GM18867 (cell line): Measurements from ENCODE around the gene HOMEZ.
"Not testable (repeated sequence)": the region's sequence is repeated elsewhere in the genome, so short reads cannot be mapped to it uniquely, and the experiment has no call there.

Experiments
- ATAC-seq: cut with Tn5 transposase; IDR thresholded peaks from one replicate; pipeline ENCODE4 v1.9.1; 2021; ENCODE audit warnings: mild to moderate bottlenecking, moderate library complexity; ENCODE audit not compliant: unreplicated experiment

Gene HOMEZ

DNA sequence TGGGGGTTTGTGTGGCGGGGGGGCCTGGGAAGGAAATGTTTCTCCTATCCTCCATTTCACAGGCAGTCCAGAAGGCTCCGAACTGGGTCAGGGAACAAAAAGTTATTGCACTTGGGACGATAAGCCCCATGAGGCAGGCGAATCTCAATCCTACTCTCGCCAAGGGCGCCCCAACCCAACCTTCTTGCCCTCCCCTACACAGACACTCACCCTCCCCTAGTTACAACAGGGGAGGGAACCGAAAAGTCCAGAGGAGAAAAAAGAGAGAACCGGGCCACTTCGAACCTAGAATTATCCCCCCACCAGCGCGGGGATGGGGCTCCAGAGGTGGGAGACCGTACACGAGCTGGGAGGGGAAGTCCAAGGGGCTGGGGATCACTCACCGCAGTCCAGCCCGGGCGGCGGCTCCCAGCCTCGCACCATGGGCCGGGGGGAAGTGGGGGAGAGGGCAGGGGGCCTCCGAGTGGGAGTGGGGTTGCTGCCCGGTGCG is 357 bp downstream of the HOMEZ start:
- peak; percentile 20 for ATAC-seq

DNA sequence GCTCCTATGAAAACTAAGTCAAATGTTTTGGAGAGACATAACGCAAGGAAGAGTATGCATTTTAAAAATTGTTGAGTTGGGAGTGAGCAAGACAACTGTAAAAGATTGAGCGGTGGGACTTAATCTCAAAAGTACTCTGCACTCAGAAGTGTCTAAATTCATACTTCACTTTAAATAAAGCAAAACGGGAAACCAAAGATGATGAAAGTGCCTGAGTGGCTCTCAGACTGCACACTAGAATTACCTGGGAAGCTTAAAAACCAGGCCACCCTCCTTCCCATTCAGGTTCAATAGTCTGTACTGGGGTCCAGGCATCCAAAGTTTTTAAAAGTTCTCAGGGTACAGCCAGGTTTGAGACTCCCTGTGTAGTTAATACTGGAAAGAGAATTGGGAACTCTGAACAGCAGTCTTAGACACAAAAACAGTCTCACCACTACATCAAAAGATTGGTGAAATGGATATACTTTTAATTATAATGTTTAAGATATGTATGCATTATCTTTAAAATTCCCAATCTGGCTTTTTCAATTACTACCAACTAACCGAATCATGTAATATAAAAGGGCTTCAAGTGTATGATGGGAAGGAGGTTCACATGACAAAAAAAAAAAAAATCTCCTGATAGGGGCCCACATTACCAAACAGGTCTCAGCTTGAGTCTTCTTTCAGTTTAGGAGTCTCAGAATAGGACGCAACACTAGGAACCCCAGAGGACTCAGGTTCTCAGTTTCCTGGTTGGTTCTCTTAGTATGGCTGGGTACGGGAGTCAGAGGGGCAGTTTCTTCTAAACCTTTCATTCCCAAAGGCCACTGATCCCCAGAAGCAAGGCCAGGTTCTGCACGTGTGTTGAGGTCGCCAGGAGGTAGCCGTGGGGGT is 1.0 kb downstream of the HOMEZ start:
- ATAC-seq = no peak

- no peak for ATAC-seq
These were observed 4.7 kb downstream of the HOMEZ start for GRCh38 chr14:23281247-23281646.

GRCh38 chr14:23277928-23278327 is 8.0 kb downstream of the HOMEZ start:
- ATAC-seq = not testable (repeated sequence)

DNA sequence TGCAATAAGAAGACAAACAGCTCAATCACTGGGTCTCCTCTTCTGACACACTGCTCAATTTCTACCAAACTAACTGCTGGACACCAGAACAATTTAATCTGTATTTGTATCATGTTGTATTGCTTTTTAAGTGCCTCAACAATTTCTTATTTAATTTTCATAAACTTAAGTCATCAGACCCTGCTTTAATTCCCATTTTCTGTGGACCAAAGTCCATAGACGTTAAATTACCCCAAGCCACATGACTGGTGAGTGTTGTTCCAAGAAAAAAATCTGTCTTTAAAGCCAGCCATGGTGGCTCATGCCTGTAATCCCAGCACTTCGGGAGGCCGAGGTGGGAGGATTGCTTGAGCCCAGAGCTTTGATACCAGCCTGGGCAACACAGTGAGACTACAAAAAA is 8.7 kb downstream of the HOMEZ start:
- ATAC-seq = no peak

DNA sequence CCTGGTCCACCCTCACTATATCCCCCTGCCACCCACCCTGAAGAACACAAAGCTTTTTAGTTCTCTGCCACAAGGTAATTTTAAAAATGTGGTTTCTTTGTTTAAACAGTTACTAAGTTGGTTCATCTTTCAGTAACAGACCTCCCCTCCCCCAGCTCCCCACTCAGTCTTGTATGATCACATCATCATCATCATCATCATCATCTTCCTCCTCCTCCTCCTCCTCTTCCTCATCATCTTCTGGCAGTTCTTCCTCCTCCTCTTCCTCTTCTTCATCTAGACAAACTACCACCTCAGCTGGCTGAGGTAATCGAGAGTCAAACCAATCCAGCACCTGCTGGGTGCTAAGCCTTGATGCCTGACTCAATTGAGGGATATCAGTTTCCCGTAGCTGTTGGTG is 10.5 kb downstream of the HOMEZ start:
- no peak for ATAC-seq

- ATAC-seq = no peak
These were observed 16.7 kb downstream of the HOMEZ start for GRCh38 chr14:23269193-23269592.

GRCh38 chr14:23260849-23261248 is 25.1 kb downstream of the HOMEZ start:
- not testable (repeated sequence) for ATAC-seq

- ATAC-seq = no peak
These were observed 26.5 kb downstream of the HOMEZ start for GRCh38 chr14:23259426-23259825.

- ATAC-seq = no peak
These were observed 27.7 kb downstream of the HOMEZ start for GRCh38 chr14:23258256-23258655.

- ATAC-seq = no peak
These were observed 33.3 kb downstream of the HOMEZ start for GRCh38 chr14:23252420-23253333.

DNA sequence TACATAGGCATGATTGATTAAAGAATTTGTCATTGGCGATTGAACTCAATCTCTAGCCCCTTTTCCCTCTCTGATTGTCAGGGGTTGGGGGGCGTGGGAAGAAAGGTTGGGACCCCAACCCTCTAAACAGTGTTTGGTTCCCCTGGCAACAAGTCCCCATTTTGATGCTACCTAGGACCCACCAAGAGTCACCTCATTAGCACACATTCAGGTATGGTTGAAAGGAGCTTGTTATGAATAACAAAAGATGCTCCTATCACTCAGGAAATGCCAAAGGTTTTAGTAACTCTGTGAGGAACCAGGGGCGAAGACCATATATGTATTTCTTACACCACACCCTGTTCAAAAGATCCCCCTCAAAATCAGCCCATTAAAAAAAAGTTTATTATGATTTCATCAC is 33.9 kb downstream of the HOMEZ start:
- ATAC-seq = no peak

DNA sequence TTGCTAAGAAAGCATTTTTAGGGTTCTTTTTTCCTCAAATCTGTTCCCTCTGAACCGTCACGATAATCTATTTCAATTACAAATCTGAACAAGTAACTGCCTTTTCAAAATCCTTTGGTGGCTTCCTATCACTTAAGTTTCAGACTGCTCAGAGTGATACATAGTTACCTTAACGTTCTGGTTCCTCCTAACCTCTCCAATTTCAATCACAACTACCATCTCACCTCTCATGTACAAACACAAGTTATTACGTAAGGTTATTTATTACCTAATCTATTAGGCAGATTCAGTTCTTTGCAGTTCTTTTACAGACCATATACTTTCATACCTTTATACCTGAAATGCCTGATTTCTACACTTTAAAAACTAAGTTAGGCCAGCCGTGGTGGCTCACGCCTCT is 36.1 kb downstream of the HOMEZ start:
- no peak for ATAC-seq

DNA sequence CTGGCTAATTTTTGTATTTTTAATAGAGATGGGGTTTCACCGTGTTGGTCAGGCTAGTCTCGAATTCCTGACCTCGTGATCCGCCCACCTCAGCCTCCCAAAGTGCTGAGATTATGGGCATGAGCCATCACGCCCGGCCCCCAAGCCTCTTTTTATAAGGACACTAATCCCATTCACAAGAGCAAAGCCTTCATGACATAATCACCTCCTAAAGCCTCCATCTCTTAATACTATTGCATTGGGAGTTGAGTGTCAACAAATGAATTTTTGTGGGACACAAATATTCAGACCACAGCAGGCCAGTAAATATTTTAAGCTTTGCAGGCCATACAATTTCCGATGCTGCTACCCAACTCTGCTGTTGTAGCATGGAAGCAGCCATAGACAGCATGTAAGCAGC is 37.3 kb downstream of the HOMEZ start:
- no peak for ATAC-seq

GRCh38 chr14:23245282-23245681 is 40.6 kb downstream of the HOMEZ start:
- ATAC-seq = no peak

GRCh38 chr14:23243066-23243465 is 42.9 kb downstream of the HOMEZ start:
- no peak for ATAC-seq

DNA sequence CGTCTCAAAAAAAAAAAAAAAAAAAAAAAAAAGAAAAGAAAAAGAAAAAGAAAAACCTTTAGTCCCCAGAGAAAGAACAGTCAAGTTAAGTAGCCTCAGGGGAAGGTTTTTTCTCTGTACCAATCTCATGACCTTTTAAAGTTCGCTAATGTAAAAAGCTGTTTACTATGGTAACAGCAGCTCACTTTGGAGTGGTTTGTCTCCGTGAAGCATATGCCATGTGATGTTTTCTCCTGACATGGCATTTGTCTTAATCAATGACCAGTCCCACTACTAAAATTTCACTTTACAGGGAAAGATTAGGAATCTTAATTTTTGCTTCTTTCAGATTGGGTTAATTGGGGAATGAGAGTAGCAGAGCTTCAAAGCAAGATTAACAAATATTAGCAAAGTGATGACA is 43.9 kb downstream of the HOMEZ start:
- ATAC-seq = no peak

DNA sequence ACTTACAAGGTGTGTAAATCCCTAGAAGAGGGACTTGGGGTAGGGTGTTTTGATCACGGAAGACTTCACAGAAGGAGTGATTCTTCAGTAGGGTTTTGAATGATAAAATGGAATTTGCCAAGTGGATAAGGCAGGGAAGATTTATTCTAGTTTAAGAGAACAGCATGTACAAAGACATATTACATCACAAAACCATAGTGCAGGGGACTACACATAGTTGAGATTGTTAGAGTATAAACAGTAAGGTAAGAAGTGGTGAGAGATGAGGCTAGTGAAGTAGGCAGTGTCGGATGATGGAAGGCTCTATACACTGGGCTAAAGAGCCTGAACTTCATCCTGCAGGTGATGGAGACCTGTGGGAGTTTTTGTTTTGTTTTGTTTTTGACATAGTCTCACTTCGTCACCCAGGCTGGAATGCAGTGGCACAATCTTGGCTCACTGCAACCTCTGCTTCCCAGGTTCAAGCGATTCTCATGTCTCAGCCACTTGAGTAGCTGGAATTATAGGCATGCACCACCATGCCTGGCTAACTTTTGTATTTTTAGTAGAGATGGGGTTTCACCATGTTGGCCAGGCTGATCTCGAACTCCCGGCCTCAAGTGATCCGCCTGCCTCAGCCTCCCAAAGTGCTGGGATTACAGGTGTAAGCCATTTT is 44.7 kb downstream of the HOMEZ start:
- not testable (repeated sequence) for ATAC-seq

GRCh38 chr14:23240661-23241060 is 45.3 kb downstream of the HOMEZ start:
- ATAC-seq = no peak

DNA sequence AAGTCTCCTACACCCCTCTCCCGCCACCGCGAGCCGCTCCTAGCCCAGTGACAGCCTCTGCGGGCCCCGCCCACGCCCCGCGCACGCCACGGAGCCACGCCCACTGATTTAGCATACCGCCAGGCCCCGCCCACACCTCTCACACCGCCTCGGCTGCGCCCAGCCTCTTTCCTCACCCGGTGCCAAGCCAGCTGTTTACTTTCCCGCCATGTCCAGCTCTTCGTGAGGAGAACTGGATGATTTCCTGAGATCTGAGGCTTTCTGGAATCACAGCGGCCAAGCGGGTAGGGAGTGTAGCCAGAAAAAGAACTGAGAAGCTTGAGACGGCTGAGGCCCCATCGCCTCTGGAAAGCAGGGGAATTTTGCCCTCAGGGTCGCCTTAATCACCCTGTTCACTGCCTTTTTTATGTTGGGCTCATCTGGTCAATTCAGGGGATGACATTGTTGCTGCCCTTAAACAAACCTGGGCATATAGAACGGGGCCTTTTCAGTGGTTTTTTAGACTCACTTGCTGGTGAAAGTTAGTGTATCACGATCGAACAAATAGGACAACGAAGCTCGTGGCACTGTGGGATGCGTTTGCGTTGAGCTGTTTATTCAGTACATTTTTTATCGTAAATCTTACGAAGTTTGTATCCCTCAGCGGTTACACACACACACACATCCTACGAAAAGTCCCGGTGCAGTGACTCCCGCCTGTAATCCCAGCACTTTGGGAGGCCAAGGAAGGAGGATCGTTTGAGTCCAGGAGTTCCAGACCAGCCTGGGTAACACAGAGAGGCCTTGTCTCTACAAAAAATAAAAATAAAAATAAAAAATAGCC is 47.9 kb downstream of the HOMEZ start, which contains the start of gene RNF212B:
Gene RNF212B (plus strand): TSS at position 165 of the 823 bp plus-strand sequence. CDS start 2,410 bp downstream, outside the sequence.
- ATAC-seq = peak; percentile 61
